H1 (cell line): ENCODE measurements around the gene CEP72. TPM values are rescaled to one million over a fixed set of nuclear protein-coding genes. Genes with fewer than 3 reads are reported as not detected.

Source experiments
- CHD7 ChIP-seq: fragments of 300-600 bp; sonication (generic); IDR thresholded peaks from 2 replicates; pipeline ENCODE4 v1.7.1; 2012; ENCODE audit warnings: low read length, moderate library complexity, mild to moderate bottlenecking, inconsistent platforms; ENCODE audit not compliant: insufficient replicate concordance
- CTBP2 ChIP-seq: IDR thresholded peaks from 2 replicates; pipeline ENCODE4 v1.7.0; 2011; ENCODE audit warnings: borderline replicate concordance, mild to moderate bottlenecking, moderate library complexity, mixed read lengths, low read length; ENCODE audit not compliant: insufficient read depth, insufficient read length
- EZH2 ChIP-seq: fragments of 200-600 bp; sonication (generic); IDR thresholded peaks from 2 replicates; pipeline ENCODE4 v1.7.1; 2012; ENCODE audit warnings: low read depth, mild to moderate bottlenecking, moderate library complexity, low read length, inconsistent platforms; ENCODE audit not compliant: severe bottlenecking
- GABPA ChIP-seq: IDR thresholded peaks from 2 replicates; pipeline ENCODE4 v1.6.1; 2011; ENCODE audit warnings: mild to moderate bottlenecking, low read length, moderate library complexity, borderline replicate concordance; ENCODE audit not compliant: insufficient read depth
- KDM5A ChIP-seq: fragments of 200-600 bp; IDR thresholded peaks from 2 replicates; pipeline ENCODE4 v1.7.1; 2012; ENCODE audit warnings: mild to moderate bottlenecking, low read length, inconsistent platforms, mixed read lengths
- MAFK ChIP-seq: IDR thresholded peaks from 2 replicates; pipeline ENCODE4 v1.6.1; 2012; ENCODE audit warnings: low read depth, mild to moderate bottlenecking, improper control_type of control experiment, low read length
- SAP30 ChIP-seq: fragments of 300-600 bp; sonication (generic); IDR thresholded peaks from 2 replicates; pipeline ENCODE4 v1.7.1; 2012; ENCODE audit warnings: low read length, moderate library complexity, mild to moderate bottlenecking, inconsistent platforms; ENCODE audit not compliant: insufficient read depth, insufficient replicate concordance
- SRF ChIP-seq: IDR thresholded peaks from 2 replicates; pipeline ENCODE4 v1.6.1; 2011; ENCODE audit warnings: mild to moderate bottlenecking, low read depth, low read length, moderate library complexity
- ZNF274 ChIP-seq: IDR thresholded peaks from 2 replicates; pipeline ENCODE4 v1.7.0; 2012; ENCODE audit warnings: low read length, borderline replicate concordance; ENCODE audit errors: extremely low read depth
- polyA plus RNA-seq, 7 experiments: library from polyadenylated mRNA; depleted of rRNA in 3 of 7; stranded (reverse) in 5 of 7; unstranded in 2 of 7; fragments of >200 nt in 5 of 7; fragments of 200-250 nt in 2 of 7; gene quantifications; 1 replicate in 5 of 7; 2 replicates in 1 of 7; 4 replicates in 1 of 7; pipeline versions ENCODE4 v1.2.1 to v1.2.3, GENCODE V29; 2011 to 2013; ENCODE audit warnings: missing spikeins in 2 of 7, mixed read lengths in 2 of 7
- total RNA-seq: library from RNA; stranded (reverse); fragmentation: NEBNext Ultra II Directional; extraction: Animal tissue kit (Norgen Biotek cat#: 25700); gene quantifications from 2 replicates; pipeline ENCODE4 v1.2.1, GENCODE V29; 2021

The CEP72 gene
- total and polyA plus RNA-seq, 2 of the 8 experiments (the other 6 are each of a cell fraction or from before 2014, with no cell fraction given), result 13.1 to 19.6 TPM

GRCh38 chr5:624118-624950 is 12.2 kb downstream of the CEP72 start (continued):
- no peak for TF ChIP-seq CHD7
- no peak for TF ChIP-seq SAP30
- no peak for TF ChIP-seq SRF
- TF ChIP-seq CTBP2, result no peak
- no peak for TF ChIP-seq GABPA
- no peak for TF ChIP-seq ZNF274
- no peak for TF ChIP-seq MAFK
- no peak for TF ChIP-seq EZH2
- TF ChIP-seq KDM5A, result no peak
